Left lung (tissue), 10 donors: ENCODE measurements around the gene DNAJB1. TPM values are rescaled to one million over a fixed set of nuclear protein-coding genes. Genes with fewer than 3 reads are reported as not detected.
"Not testable (repeated sequence)": the region's sequence is repeated elsewhere in the genome, so short reads cannot be mapped to it uniquely, and the experiment has no call there.

ENCODE experiments used
- ATAC-seq: fragments of 200-7000 bp; cut with Tn5 transposase; one replicate; pipeline ENCODE4 v1.9.1; 2020; ENCODE audit warnings: moderate library complexity
- DNase-seq, 4 donors: peaks; one replicate each; pipeline ENCODE4 v3.0.0-alpha.2; 2013 to 2020
- H3K27ac ChIP-seq, 2 donors: fragments of 200-600 bp; sonication (generic) in 1 of 2; one replicate each; pipeline versions ENCODE4 v1.5.0 to v1.8.0; 2020 to 2021
- H3K27me3 ChIP-seq, 2 donors: fragments of 200-600 bp; sonication (generic) in 1 of 2; one replicate each; pipeline versions ENCODE4 v1.5.0 to v1.8.0; 2020 to 2021
- H3K36me3 ChIP-seq, 2 donors: fragments of 200-600 bp; sonication (generic) in 1 of 2; one replicate each; pipeline versions ENCODE4 v1.5.0 to v1.8.0; 2020 to 2021
- H3K4me1 ChIP-seq, 2 donors: fragments of 200-600 bp; one replicate each; pipeline ENCODE4 v1.8.0; 2021
- H3K4me3 ChIP-seq, 2 donors: fragments of 200-600 bp; sonication (generic) in 1 of 2; one replicate each; pipeline versions ENCODE4 v1.5.0 to v1.8.0; 2020 to 2021; ENCODE audit warnings: mild to moderate bottlenecking in 1 of 2
- H3K9me3 ChIP-seq, 2 donors: fragments of 200-600 bp; sonication (generic) in 1 of 2; one replicate each; pipeline versions ENCODE4 v1.5.0 to v1.8.0; 2020 to 2021
- intact Hi-C, 2 donors: fragments of 100-400 bp; cut with DNase I; formaldehyde crosslinking; loops; one replicate each; pipeline versions ENCODE4 v1.11.2 to v1.14.2; 2022
- polyA plus RNA-seq, 6 donors: library from polyadenylated mRNA; unstranded; fragments of 120-200 nt; gene quantifications; one replicate each; pipeline ENCODE4 v1.2.1, GENCODE V29; 2013; ENCODE audit not compliant: insufficient read length in 6 of 6
- total RNA-seq, 2 donors: library from RNA; stranded (reverse); fragmentation: NEBNext Ultra II Directional; extraction: Animal tissue kit (Norgen Biotek cat#: 25700); gene quantifications; one replicate each; pipeline ENCODE4 v1.2.1, GENCODE V29; 2021
- TF ChIP-seq, protein P1 (sequence below), 2 donors: fragments of 200-600 bp; sonication (generic) in 1 of 2; IDR thresholded peaks; one replicate each; pipeline versions ENCODE4 v1.5.0 to v1.8.0; 2021; ENCODE audit warnings: antibody characterized with exemption in 2 of 2
- donor health status: DM: no; HTN: yes; CAD: no.
- donor health status: DM: no; HTN: no; CAD: no.

DNAJB1 gene
- total and polyA plus RNA-seq, 8 donors, result 70.8 to 110 (median 91.5) TPM

DNA sequence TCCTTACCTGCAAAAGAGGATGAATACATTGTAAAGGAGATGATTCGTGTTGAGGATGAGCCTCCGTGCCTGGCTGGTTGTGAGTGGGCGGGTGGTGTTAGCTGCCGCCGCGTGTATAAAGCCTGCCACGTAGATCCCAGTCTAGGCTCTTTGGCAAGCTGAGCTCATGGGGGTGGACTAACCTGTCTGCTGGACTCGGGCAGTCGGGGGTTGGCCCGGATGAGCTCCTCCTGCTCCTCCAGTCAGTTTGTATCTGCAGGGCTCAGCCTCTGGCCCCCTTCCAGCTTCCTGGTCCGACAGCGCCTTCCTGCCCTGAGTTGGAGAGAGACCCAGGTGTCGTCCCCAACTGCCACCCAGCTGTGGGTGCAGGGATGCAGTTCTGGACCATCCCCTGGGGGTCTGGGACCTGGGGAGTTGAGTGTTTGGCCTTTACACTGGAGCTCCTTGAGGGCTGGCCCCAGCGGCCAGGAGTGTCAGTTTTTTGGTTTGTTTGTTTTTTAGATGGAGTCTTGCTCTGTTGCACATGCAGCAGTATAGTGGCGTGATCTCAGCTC is 32.1 kb upstream of the DNAJB1 start:
- H3K27ac ChIP-seq, result no peak overlapping the region
- intact Hi-C loops, result no loop called here
- H3K9me3 ChIP-seq, result no peaks in the 10 kb centered on the region
- DNase-seq (peak in 1 of 4 donors; percentile 63), ATAC-seq (no peak)
- H3K27me3 ChIP-seq, result no peaks in the 10 kb centered on the region
- TF ChIP-seq, protein P1, sequence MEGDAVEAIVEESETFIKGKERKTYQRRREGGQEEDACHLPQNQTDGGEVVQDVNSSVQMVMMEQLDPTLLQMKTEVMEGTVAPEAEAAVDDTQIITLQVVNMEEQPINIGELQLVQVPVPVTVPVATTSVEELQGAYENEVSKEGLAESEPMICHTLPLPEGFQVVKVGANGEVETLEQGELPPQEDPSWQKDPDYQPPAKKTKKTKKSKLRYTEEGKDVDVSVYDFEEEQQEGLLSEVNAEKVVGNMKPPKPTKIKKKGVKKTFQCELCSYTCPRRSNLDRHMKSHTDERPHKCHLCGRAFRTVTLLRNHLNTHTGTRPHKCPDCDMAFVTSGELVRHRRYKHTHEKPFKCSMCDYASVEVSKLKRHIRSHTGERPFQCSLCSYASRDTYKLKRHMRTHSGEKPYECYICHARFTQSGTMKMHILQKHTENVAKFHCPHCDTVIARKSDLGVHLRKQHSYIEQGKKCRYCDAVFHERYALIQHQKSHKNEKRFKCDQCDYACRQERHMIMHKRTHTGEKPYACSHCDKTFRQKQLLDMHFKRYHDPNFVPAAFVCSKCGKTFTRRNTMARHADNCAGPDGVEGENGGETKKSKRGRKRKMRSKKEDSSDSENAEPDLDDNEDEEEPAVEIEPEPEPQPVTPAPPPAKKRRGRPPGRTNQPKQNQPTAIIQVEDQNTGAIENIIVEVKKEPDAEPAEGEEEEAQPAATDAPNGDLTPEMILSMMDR (IDR thresholded peaks at IDR 0.05), result no peak
- H3K36me3 ChIP-seq, result peaks cover 0 to 18% of the 10 kb centered on the region in 2 donors
- H3K4me3 ChIP-seq, result no peak overlapping the region
- H3K4me1 ChIP-seq, result peaks cover 0 to 21% of the 10 kb centered on the region in 2 donors

DNA sequence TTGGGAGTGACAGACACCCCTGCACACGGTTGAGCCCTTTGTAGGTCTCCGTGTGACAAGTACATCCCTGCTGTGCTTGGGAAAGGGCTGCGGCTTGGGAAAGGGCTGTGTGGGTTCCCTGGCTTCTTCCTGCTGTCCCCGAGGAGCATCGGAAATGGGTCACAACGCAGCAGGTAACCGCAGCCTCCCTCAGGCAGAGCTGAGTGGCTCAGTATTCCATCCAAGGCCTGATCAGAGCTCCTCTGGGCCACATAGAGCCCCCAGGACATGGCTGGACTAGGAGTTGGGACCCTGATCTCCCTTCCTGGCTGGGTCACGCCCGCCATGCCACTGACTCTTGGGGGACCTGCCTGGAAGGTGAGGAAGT is 27.5 kb upstream of the DNAJB1 start:
- no peak for ATAC-seq
- TF ChIP-seq, protein P1 (IDR thresholded peaks at IDR 0.05), result no peak

DNA sequence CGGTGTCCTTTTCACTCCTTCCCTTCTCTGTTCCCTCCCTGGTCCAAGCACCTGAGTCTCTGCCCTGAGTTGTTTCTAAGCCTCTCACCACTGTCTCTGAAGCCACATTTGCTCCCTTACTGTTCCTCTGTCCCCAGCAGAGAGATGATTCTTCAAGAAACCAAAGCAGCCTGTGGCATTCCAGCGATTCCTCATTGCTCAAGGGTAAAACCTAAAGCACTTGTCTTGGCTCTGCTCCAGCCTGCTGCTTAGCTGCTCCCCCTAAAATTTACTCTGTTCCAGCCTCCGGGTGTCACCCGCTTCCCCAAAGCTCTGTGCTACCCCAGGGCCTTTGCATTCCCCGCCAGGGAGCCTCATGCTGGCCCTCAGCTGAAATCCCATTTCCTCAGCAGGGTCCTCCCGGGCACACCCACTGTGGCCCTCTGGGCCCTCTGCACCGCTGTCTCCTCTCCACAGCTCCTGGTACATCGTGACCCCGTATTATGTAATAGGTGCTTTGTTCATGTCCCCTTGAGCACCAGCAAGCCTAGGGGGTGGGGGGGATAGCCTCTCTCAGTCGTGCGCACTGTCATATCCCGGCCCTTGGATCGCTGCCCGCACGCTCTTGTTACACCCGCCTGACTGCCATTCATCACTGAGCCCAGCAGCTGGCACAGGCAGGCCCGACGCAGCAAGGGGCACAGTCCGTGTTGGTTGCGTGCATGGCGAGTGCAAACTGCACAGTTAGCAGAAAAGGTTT is 26.9 kb upstream of the DNAJB1 start:
- intact Hi-C loops, result no loop called here
- TF ChIP-seq, protein P1 (IDR thresholded peaks at IDR 0.05), result no peak
- no peak overlapping the region for H3K4me3 ChIP-seq
- ATAC-seq (peak; percentile 70), DNase-seq (peak in 1 of 4 donors; percentile 82)
- H3K4me1 ChIP-seq, result peaks cover 0 to 5% of the 10 kb centered on the region in 2 donors
- no peaks in the 10 kb centered on the region for H3K27me3 ChIP-seq
- no peaks in the 10 kb centered on the region for H3K9me3 ChIP-seq
- H3K27ac ChIP-seq, result no peak overlapping the region
- peaks cover 0 to 9% of the 10 kb centered on the region in 2 donors for H3K36me3 ChIP-seq

More for the DNA sequence above, 27.5 kb upstream of the DNAJB1 start:
- intact Hi-C loops, result no loop called here
- Histone ChIP-seq H3K9me3 (no peaks in the 10 kb centered on the region), H3K4me1 (peaks cover 0 to 9% of the 10 kb centered on the region in 2 donors), H3K27me3 (no peaks in the 10 kb centered on the region), H3K27ac (no peak overlapping the region), H3K4me3 (no peak overlapping the region), H3K36me3 (peaks cover 0 to 12% of the 10 kb centered on the region in 2 donors)
- DNase-seq, result no peak

DNA sequence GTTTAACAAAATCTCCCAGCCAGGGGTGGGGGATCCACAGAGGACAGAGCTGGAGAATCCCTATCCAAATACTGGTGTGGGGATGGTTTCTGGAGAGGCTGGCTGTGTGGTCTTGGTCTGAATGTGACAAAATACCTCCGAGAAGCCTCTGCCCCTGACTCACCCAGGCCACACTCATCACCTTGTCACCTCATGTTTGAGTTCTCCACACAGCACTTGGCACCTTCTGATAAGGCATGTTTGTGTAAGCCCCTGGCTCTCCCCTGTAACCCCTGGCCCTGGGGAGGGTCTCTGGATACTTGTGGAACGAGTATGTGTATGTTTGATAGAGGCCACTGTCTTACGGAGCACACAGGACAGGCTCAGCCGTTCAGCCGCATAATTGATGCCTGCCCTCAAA is 25.9 kb upstream of the DNAJB1 start:
- Histone ChIP-seq H3K9me3 (no peaks in the 10 kb centered on the region), H3K4me3 (no peak overlapping the region), H3K27ac (no peak overlapping the region), H3K4me1 (peaks cover 0 to 5% of the 10 kb centered on the region in 2 donors), H3K27me3 (no peaks in the 10 kb centered on the region), H3K36me3 (peaks cover 0 to 5% of the 10 kb centered on the region in 2 donors)
- TF ChIP-seq, protein P1 (IDR thresholded peaks at IDR 0.05), result no peak
- ATAC-seq, result no peak
- intact Hi-C loops, result no loop called here
- no peak for DNase-seq

DNA sequence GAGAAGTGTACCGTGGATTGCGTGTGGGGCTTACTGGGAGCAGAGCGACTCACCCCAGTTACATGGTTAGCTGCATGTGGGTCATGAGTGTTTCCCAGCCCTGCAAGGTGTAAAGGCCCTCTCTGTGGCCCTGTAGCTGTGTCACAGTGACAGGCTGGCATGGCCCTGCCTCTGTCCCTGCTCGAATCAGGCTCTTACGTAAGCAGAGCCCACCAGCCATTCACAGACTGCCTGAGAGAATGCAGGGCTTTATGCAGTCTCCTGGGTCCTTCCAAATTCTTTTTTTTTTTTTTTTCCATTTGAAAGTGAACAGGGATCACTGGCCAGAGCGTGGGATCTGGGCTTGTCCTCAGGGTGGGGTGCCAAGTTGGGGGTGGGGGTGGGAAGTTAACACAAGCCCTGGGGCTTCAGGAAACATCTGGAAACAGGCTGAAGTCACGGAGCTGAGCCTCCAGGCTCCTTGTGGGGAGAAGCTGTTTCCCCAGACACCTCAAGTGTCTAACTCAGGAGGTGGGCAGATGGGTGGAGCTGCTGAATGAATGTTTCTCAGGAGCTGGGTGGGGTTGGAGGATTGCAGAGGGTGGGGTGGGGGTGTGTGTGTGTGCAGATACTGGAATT is 24.6 kb upstream of the DNAJB1 start:
- TF ChIP-seq, protein P1 (IDR thresholded peaks at IDR 0.05), result no peak
- Histone ChIP-seq H3K9me3 (no peaks in the 10 kb centered on the region), H3K27ac (no peak overlapping the region), H3K36me3 (no peaks in the 10 kb centered on the region), H3K4me1 (peaks cover 0 to 9% of the 10 kb centered on the region in 2 donors), H3K27me3 (no peaks in the 10 kb centered on the region), H3K4me3 (no peak overlapping the region)
- ATAC-seq (peak; percentile 63), DNase-seq (no peak)
- intact Hi-C loops, result no loop called here

DNA sequence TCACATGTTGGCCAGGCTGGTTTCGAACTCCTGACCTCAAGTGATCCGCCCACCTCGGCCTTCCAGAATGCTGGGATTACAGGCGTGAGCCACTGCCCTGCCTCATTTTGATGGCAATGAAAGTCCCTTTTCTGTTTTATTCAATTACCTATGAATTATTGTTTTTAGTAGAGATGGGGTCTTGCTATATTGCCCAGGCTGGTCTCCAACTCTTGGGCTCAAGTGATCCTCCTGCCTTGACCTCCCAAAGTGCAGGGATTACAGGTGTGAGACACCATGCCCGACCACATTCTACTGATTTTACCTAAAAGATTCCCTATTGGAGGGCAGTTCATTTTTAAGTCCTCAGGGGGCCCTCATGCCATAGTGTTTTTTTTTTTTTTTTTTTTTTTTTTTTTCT is 23.8 kb upstream of the DNAJB1 start:
- H3K27me3 ChIP-seq, H3K36me3 ChIP-seq, DNase-seq, ATAC-seq, H3K9me3 ChIP-seq, intact Hi-C loops, H3K27ac ChIP-seq, H3K4me3 ChIP-seq, H3K4me1 ChIP-seq: not testable (repeated sequence)
